ENCODE measurements around the gene KIAA1217.

DNA sequence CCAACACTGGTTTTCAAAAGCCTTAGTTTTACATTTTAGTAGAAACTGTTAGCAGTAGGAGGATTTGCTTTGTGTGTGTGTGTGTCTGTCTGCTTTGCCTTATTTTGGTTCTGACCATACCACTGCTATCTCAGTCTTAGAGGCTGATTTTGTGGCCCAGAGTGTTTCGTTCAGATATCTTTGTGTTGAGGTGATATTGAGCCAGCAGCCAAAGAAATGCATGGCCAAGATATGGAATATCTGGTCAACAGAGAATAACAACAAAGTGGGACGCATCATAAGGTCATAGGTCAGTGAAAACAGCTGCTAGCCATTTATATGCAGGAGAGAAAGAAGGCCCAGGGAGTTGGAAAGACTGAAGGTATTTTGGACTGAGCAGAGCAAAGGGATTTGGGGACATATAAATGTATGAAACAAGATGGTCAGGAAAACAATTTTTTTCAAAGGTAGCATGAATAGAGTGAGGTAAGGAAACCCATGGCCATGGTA lies 47.7 kb downstream of the KIAA1217 start:
- TF ChIP-seq, protein P1, sequence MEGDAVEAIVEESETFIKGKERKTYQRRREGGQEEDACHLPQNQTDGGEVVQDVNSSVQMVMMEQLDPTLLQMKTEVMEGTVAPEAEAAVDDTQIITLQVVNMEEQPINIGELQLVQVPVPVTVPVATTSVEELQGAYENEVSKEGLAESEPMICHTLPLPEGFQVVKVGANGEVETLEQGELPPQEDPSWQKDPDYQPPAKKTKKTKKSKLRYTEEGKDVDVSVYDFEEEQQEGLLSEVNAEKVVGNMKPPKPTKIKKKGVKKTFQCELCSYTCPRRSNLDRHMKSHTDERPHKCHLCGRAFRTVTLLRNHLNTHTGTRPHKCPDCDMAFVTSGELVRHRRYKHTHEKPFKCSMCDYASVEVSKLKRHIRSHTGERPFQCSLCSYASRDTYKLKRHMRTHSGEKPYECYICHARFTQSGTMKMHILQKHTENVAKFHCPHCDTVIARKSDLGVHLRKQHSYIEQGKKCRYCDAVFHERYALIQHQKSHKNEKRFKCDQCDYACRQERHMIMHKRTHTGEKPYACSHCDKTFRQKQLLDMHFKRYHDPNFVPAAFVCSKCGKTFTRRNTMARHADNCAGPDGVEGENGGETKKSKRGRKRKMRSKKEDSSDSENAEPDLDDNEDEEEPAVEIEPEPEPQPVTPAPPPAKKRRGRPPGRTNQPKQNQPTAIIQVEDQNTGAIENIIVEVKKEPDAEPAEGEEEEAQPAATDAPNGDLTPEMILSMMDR (IDR thresholded peaks at IDR 0.05): no peak
- no peak for TF ChIP-seq POLR2A (IDR thresholded peaks at IDR 0.05)
